K562 (cell line): ENCODE data around the gene PRRC2B. TPM values are rescaled to one million over a fixed set of nuclear protein-coding genes. Genes with fewer than 3 reads are reported as not detected.

Experiments
- ATAC-seq: fragments of 200-7000 bp; cut with Tn5 transposase; 3 replicates; pipeline ENCODE4 v1.9.1; 2020; ENCODE audit warnings: moderate library complexity
- BruUV-seq: library from RNA; stranded (reverse); fragments of 400-500 nt; replicated peaks from 2 replicates; lab custom pipeline; 2021; lab: Mats Ljungman, UMichigan
- CTCF ChIA-PET: fragments of 300-600 bp; formaldehyde crosslinking; extraction: SDS; loops from one replicate; lab custom pipeline; 2021; ENCODE audit warnings: low intra/inter-chr PET ratio; lab: Yijun Ruan, JAX
- POLR2A ChIA-PET: fragments of 300-600, 350-650 bp; sonication (Branson Sonifier 250); formaldehyde crosslinking; extraction: SDS; loops from one replicate; lab custom pipeline; 2021; ENCODE audit warnings: antibody characterized with exemption, inconsistent platforms; lab: Yijun Ruan, JAX
- DNase-seq, 4 experiments: peaks; one replicate each; pipeline versions ENCODE4 v3.0.0 to v3.0.0-alpha.2; 2011 to 2018; ENCODE audit warnings: low spot score in 3 of 4, mixed read lengths in 3 of 4; ENCODE audit errors: extremely low read depth in 1 of 4
- FAIRE-seq: peaks from 2 replicates; lab custom pipeline; 2011; peaks lifted over from hg19 to GRCh38; lab: Jason Lieb, UNC
- H2AFZ ChIP-seq: 2 replicates; pipeline ENCODE4 v1.6.0; 2011; ENCODE audit warnings: low read depth, low read length, control low read depth, inconsistent platforms
- H3K27ac ChIP-seq: fragments of 200-600 bp; 3 replicates; pipeline ENCODE4 v1.8.0; 2011; ENCODE audit warnings: low read depth, mild to moderate bottlenecking, control low read depth, inconsistent platforms, low read length, moderate library complexity, mixed read lengths; ENCODE audit errors: extremely low read depth
- H3K27me3 ChIP-seq, 2 experiments: fragments of 300-600 bp in 1 of 2; 2 replicates in 1 of 2; 3 replicates in 1 of 2; pipeline versions ENCODE4 v1.6.0 to v1.8.0; 2011; ENCODE audit warnings: inconsistent platforms in 2 of 2, low read length in 2 of 2, mild to moderate bottlenecking in 1 of 2, mixed read lengths in 1 of 2, moderate library complexity in 1 of 2; ENCODE audit not compliant: control insufficient read depth in 2 of 2, insufficient read depth in 2 of 2
- H3K36me3 ChIP-seq: fragments of 300-600 bp; 3 replicates; pipeline ENCODE4 v1.8.0; 2011; ENCODE audit warnings: mild to moderate bottlenecking, low read length, inconsistent platforms; ENCODE audit not compliant: control insufficient read depth, insufficient read depth
- H3K4me1 ChIP-seq, 2 experiments: fragments of 200-600 bp in 1 of 2; replicated peaks in 1 of 2; 2 replicates in 1 of 2; 3 replicates in 1 of 2; pipeline versions ENCODE4 v1.5.1 to v1.8.0; 2011; ENCODE audit warnings: inconsistent platforms in 2 of 2, low read length in 2 of 2, mild to moderate bottlenecking in 1 of 2, mixed read lengths in 1 of 2, moderate library complexity in 1 of 2; ENCODE audit not compliant: control insufficient read depth in 2 of 2, insufficient read depth in 2 of 2
- H3K4me2 ChIP-seq: 2 replicates; pipeline ENCODE4 v1.6.1; 2011; ENCODE audit warnings: low read length, control low read depth, inconsistent platforms, mixed read lengths; ENCODE audit not compliant: insufficient read depth
- H3K4me3 ChIP-seq: fragments of 200-600 bp; sonication (generic), shearing (Covaris generic); 2 replicates; pipeline ENCODE4 v1.5.1; 2016; ENCODE audit warnings: control low read depth, inconsistent platforms
- H3K79me2 ChIP-seq: fragments of 200-600 bp; 3 replicates; pipeline ENCODE4 v1.8.0; 2011; ENCODE audit warnings: low read length, inconsistent platforms; ENCODE audit not compliant: control insufficient read depth, insufficient read depth
- H3K9ac ChIP-seq, 2 experiments: 2 replicates each; pipeline versions ENCODE4 v1.6.0 to v1.6.1; 2011; ENCODE audit warnings: low read depth in 2 of 2, low read length in 2 of 2, control low read depth in 1 of 2, inconsistent platforms in 1 of 2, mild to moderate bottlenecking in 1 of 2, mixed read lengths in 1 of 2; ENCODE audit not compliant: insufficient read depth in 1 of 2
- H3K9me1 ChIP-seq: one replicate; pipeline ENCODE4 v1.6.0; 2011; ENCODE audit warnings: inconsistent platforms, mild to moderate bottlenecking, low read length, moderate library complexity; ENCODE audit not compliant: control insufficient read depth, insufficient read depth
- H3K9me3 ChIP-seq: replicated peaks from 2 replicates; pipeline ENCODE4 v1.5.1; 2011; ENCODE audit warnings: low read depth, low read length, inconsistent platforms; ENCODE audit not compliant: control insufficient read depth, insufficient read depth
- H4K20me1 ChIP-seq: replicated peaks from 2 replicates; pipeline ENCODE4 v1.6.1; 2011; ENCODE audit warnings: low read length, inconsistent platforms, mixed read lengths; ENCODE audit not compliant: control insufficient read depth, insufficient read depth
- BCLAF1 ChIP-seq, 2 experiments: fragments of 450-650 bp in 1 of 2; IDR thresholded peaks; 2 replicates each; pipeline ENCODE4 v1.6.1; 2011 to 2017; ENCODE audit warnings: low read depth in 2 of 2, antibody characterized with exemption in 1 of 2, borderline replicate concordance in 1 of 2, low read length in 1 of 2, mild to moderate bottlenecking in 1 of 2, mixed read lengths in 1 of 2; ENCODE audit not compliant: control insufficient read depth in 1 of 2
- POLR2A ChIP-seq: fragments of 450-650 bp; conservative IDR thresholded peaks from 2 replicates; pipeline ENCODE4 v1.6.1; 2016
- SFPQ ChIP-seq: fragments of 200-400 bp; formaldehyde crosslinking; IDR thresholded peaks from 2 replicates; pipeline ENCODE4 v1.6.1; 2017; ENCODE audit warnings: mild to moderate bottlenecking, low read depth, low read length, moderate library complexity
- SRSF3 ChIP-seq: fragments of 200-400 bp; formaldehyde crosslinking; IDR thresholded peaks from 2 replicates; pipeline ENCODE4 v1.6.1; 2016; ENCODE audit warnings: mild to moderate bottlenecking, low read length, moderate library complexity; ENCODE audit not compliant: insufficient read depth
- ZC3H8 ChIP-seq: fragments of 450-650 bp; IDR thresholded peaks from 2 replicates; pipeline ENCODE4 v1.6.1; 2017
- WGBS: fragments of 100-300 bp; shearing (Covaris generic); methylation state at CpG from one replicate; pipeline ENCODE4 v1.1.6; 2016; ENCODE audit warnings: low coverage, mixed read lengths; ENCODE audit not compliant: insufficient coverage; ENCODE audit errors: missing lambda C conversion rate; 5-methylcytosine and 5-hydroxymethylcytosine counted together
- in situ Hi-C: fragments of 300-500 bp; cut with MboI; formaldehyde crosslinking; loops from 4 replicates; pipeline ENCODE4 v1.15.0; 2018; ENCODE audit warnings: inconsistent platforms, mixed read lengths
- intact Hi-C: fragments of 100-400 bp; cut with micrococcal nuclease; formaldehyde crosslinking; loops from 2 replicates; pipeline ENCODE4 v1.14.2; 2022
- polyA plus RNA-seq, 8 experiments: library from polyadenylated mRNA; depleted of rRNA in 4 of 8; stranded (reverse) in 5 of 8; unstranded in 3 of 8; fragments of >200 nt; fragmentation: Nextera tagmentation in 2 of 8; fragmentation: Illumina TruSeq in 1 of 8; extraction: Ambion mirVana in 2 of 8; extraction: Trizol in 1 of 8; gene quantifications; 2 replicates each; pipeline versions ENCODE4 v1.2.1 to v1.2.3, GENCODE V29; 2011 to 2014; ENCODE audit warnings: inconsistent platforms in 1 of 8, missing spikeins in 1 of 8
- total RNA-seq, 7 experiments: library from RNA; depleted of rRNA in 6 of 7; stranded (reverse); fragments of >200 nt in 6 of 7; fragmentation: Illumina TruSeq in 2 of 7; extraction: Trizol in 2 of 7; gene quantifications; 2 replicates each; pipeline versions ENCODE4 v1.2.1 to v1.2.3, GENCODE V29; 2011 to 2021; ENCODE audit warnings: low replicate concordance in 1 of 7

Gene PRRC2B
- total and polyA plus RNA-seq, 9 of the 15 experiments (the other 6 are each of a cell fraction or from before 2014, with no cell fraction given), result 0.34 to 125 (median 30.9) TPM

GRCh38 chr9:131478911-131479310 is 85.0 kb downstream of the PRRC2B start:
- BruUV-seq, result no TSS peak
- Histone ChIP-seq H4K20me1 (no peaks in the 10 kb centered on the region), H3K27ac (no peak overlapping the region), H3K9ac (no peak overlapping the region), H2AFZ (no peak overlapping the region), H3K4me2 (no peak overlapping the region), H3K9me3 (no peaks in the 10 kb centered on the region), H3K27me3 (no peaks in the 10 kb centered on the region), H3K4me3 (no peak overlapping the region), H3K79me2 (no peaks in the 10 kb centered on the region), H3K4me1 (peaks cover 0 to 7% of the 10 kb centered on the region in 2 experiments; a peak in 1 of 5 replicates), H3K36me3 (peaks cover 96% of the 10 kb centered on the region), H3K9me1 (no peaks in the 10 kb centered on the region)
- no peak for FAIRE-seq
- DNase-seq, result no peak
- no peak for ATAC-seq
- intact Hi-C loops, result loop anchor here (5.0 kb wide), 1 partner anchor 127 kb away; no protein-coding TSS in a partner anchor
- ChIA-PET POLR2A (interaction anchor here (1.6 kb wide), 1 partner anchor 13 kb away, joined by 3 read pairs; no protein-coding TSS in a partner anchor), CTCF (interaction anchor here (1.8 kb wide), 1 partner anchor 129 kb away, joined by 12 read pairs; no protein-coding TSS in a partner anchor)
- 93% methylated on average over 9 of the region's 10 CpGs for WGBS
- TF ChIP-seq ZC3H8, result no peak
- no peak for TF ChIP-seq BCLAF1 (IDR thresholded peaks at IDR 0.05; ENCODE audit: borderline replicate concordance in 1 of 2, control insufficient read depth in 1 of 2, low read depth in 2 of 2, low read length in 1 of 2)
- TF ChIP-seq SRSF3, result no peak
- TF ChIP-seq POLR2A, result no peak
- no peak for TF ChIP-seq SFPQ
- in situ Hi-C loops, result loop anchor here (10.0 kb wide), 1 partner anchor 124 kb away; no protein-coding TSS in a partner anchor
